ENCODE measurements around the gene TRAM2.

The TRAM2 gene

DNA sequence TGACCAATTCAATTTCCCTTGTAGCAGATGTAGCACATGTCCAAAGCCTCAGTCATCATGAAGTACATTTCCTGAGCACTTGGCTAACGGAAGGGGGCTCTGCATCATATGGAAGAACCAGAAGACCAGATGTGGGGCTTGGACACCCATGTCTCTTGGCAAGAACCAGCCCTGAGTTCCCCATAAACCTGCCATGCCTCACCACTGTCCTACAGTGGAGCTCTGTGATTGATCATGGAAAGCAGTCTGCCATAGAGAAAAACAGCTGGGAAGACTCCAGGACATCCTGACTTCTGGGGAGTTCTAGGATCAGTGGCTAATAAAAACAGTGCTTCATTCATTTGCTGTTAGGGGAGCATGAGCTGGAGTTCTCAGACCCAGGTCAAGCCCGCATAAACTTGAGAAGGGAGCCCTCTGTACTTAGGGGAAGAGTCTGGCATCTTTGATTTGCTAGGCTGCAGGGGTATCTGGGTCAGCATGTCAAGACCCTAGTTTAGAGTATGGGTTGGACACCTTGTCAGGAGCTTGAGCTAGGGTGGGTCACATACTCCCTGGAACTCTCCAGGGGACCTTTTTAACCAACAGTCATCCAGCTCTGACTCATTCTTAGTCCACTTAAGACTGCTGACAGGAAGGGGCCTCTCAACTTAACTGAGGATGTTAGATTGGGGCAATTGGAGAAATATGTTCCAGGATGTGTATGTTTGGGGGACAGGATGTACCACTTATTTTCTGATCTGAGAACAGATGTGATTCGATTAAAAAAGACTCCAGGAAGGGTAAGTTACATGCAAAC is 26.3 kb upstream of the TRAM2 start:
- Histone ChIP-seq H3K4me1 (ENCODE audit: insufficient read depth, low read length, severe bottlenecking) (peaks cover 51% of the 10 kb centered on the region), H3K36me3 (ENCODE audit: insufficient read depth, low read length) (no peaks in the 10 kb centered on the region), H3F3A (ENCODE audit: insufficient read depth, low read length) (no peaks in the 10 kb centered on the region), H3K9me3 (ENCODE audit: low read length) (no peaks in the 10 kb centered on the region), H3K9me2 (ENCODE audit: low read depth, low read length) (no peaks in the 10 kb centered on the region), H3K27me3 (ENCODE audit: insufficient read depth, low read length) (no peaks in the 10 kb centered on the region), H3K27ac (ENCODE audit: low read depth, low read length, poor library complexity, severe bottlenecking) (peak overlapping the region; percentile 13), H3K4me2 (ENCODE audit: low read length) (no peak overlapping the region), H3K79me2 (ENCODE audit: insufficient read depth, low read length) (no peaks in the 10 kb centered on the region), H2AFZ (ENCODE audit: low read length) (no peak overlapping the region), H3K4me3 (ENCODE audit: low read depth, low read length, poor library complexity, severe bottlenecking) (no peak overlapping the region), H3K9ac (ENCODE audit: low read length) (no peak overlapping the region), H4K20me1 (ENCODE audit: insufficient read depth, low read length) (no peaks in the 10 kb centered on the region)
- TF ChIP-seq, protein P1, sequence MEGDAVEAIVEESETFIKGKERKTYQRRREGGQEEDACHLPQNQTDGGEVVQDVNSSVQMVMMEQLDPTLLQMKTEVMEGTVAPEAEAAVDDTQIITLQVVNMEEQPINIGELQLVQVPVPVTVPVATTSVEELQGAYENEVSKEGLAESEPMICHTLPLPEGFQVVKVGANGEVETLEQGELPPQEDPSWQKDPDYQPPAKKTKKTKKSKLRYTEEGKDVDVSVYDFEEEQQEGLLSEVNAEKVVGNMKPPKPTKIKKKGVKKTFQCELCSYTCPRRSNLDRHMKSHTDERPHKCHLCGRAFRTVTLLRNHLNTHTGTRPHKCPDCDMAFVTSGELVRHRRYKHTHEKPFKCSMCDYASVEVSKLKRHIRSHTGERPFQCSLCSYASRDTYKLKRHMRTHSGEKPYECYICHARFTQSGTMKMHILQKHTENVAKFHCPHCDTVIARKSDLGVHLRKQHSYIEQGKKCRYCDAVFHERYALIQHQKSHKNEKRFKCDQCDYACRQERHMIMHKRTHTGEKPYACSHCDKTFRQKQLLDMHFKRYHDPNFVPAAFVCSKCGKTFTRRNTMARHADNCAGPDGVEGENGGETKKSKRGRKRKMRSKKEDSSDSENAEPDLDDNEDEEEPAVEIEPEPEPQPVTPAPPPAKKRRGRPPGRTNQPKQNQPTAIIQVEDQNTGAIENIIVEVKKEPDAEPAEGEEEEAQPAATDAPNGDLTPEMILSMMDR (IDR thresholded peaks at IDR 0.05; ENCODE audit: low read length) = no peak
- no peak for TF ChIP-seq EZH2 (IDR thresholded peaks at IDR 0.05; ENCODE audit: borderline replicate concordance, low read length)

DNA sequence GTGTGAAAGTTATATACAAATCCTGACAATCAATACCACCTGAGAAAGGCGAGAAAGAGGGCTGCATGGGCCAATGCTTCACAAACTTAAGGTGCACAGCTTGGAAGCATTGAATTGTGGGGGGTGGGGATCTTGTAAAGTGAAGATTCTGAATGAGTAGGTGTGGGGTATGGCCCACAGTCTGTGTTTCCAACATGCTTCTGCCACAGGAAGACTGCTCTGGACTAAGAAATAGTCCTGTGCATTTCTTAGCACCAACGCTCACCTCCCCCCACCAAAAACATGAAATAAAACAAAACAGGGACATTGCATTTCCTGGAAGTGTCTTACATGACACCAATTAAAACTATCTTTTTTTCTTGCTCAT is 21.9 kb upstream of the TRAM2 start:
- no peak overlapping the region for H2AFZ ChIP-seq (ENCODE audit: low read length)
- peak overlapping the region; percentile 6; the same call in 1 of the 2 replicates for H3K4me2 ChIP-seq (ENCODE audit: low read length)
- no peak overlapping the region for H3K4me3 ChIP-seq (ENCODE audit: low read depth, low read length, poor library complexity, severe bottlenecking)
- no peaks in the 10 kb centered on the region for H4K20me1 ChIP-seq (ENCODE audit: insufficient read depth, low read length)
- TF ChIP-seq, protein P1 (IDR thresholded peaks at IDR 0.05; ENCODE audit: low read length) = no peak
- no peak for TF ChIP-seq EZH2 (IDR thresholded peaks at IDR 0.05; ENCODE audit: borderline replicate concordance, low read length)
- no peaks in the 10 kb centered on the region for H3K9me3 ChIP-seq (ENCODE audit: low read length)
- H3K9ac ChIP-seq (ENCODE audit: low read length) = peak overlapping the region; percentile 39; the same call in 1 of the 2 replicates
- no peaks in the 10 kb centered on the region for H3K27me3 ChIP-seq (ENCODE audit: insufficient read depth, low read length)
- no peaks in the 10 kb centered on the region for H3K9me2 ChIP-seq (ENCODE audit: low read depth, low read length)
- H3K27ac ChIP-seq (ENCODE audit: low read depth, low read length, poor library complexity, severe bottlenecking) = peak overlapping the region; percentile 97
- H3K79me2 ChIP-seq (ENCODE audit: insufficient read depth, low read length) = no peaks in the 10 kb centered on the region
- no peaks in the 10 kb centered on the region for H3F3A ChIP-seq (ENCODE audit: insufficient read depth, low read length)
- peaks cover 78% of the 10 kb centered on the region for H3K4me1 ChIP-seq (ENCODE audit: insufficient read depth, low read length, severe bottlenecking)
- no peaks in the 10 kb centered on the region for H3K36me3 ChIP-seq (ENCODE audit: insufficient read depth, low read length)

DNA sequence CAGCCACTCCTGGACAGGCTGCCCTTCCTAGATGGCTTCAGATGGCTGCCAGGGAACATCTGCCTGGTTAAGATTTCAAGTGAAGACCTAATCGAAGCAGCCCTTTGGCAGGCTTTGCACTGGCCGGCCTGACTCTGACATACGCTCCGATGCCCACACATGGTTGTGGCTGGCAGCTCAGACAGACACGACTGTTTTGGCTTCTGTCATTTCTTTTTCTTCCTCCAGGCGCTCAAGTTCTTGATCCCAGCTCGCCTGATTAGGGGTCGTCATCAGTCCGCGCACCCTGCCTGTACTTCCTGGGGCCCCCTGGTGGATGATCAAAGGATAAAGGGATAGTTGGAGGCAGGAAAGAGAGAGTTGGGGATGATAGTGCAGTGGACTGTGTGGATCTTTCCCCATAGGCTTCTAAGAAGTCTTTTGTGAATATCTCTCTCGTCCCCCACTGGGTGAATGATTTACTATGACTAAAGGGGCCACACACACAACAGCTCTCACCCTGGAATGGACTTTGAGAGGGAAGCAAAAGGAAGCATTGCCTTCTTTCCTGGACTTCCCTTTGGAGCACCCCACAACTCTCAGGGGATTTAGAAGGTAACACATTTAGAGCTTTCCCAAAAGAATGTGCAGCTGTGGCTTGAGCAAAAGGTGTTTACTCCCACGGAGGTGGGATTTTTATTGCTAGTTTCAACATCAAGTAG is 21.4 kb upstream of the TRAM2 start:
- H3F3A ChIP-seq (ENCODE audit: insufficient read depth, low read length) = no peaks in the 10 kb centered on the region
- TF ChIP-seq EZH2 (IDR thresholded peaks at IDR 0.05; ENCODE audit: borderline replicate concordance, low read length) = no peak
- TF ChIP-seq, protein P1 (IDR thresholded peaks at IDR 0.05; ENCODE audit: low read length) = peak; percentile 54; the same call in 1 of the 2 replicates
- no peak overlapping the region for H2AFZ ChIP-seq (ENCODE audit: low read length)
- H3K4me2 ChIP-seq (ENCODE audit: low read length) = peak overlapping the region; percentile 6; the same call in 1 of the 2 replicates
- H3K9ac ChIP-seq (ENCODE audit: low read length) = peak overlapping the region; percentile 39; the same call in 1 of the 2 replicates
- H3K9me2 ChIP-seq (ENCODE audit: low read depth, low read length) = no peaks in the 10 kb centered on the region
- H4K20me1 ChIP-seq (ENCODE audit: insufficient read depth, low read length) = no peaks in the 10 kb centered on the region
- no peaks in the 10 kb centered on the region for H3K36me3 ChIP-seq (ENCODE audit: insufficient read depth, low read length)
- no peaks in the 10 kb centered on the region for H3K9me3 ChIP-seq (ENCODE audit: low read length)
- no peaks in the 10 kb centered on the region for H3K79me2 ChIP-seq (ENCODE audit: insufficient read depth, low read length)
- no peaks in the 10 kb centered on the region for H3K27me3 ChIP-seq (ENCODE audit: insufficient read depth, low read length)
- H3K4me1 ChIP-seq (ENCODE audit: insufficient read depth, low read length, severe bottlenecking) = peaks cover 78% of the 10 kb centered on the region
- peak overlapping the region; percentile 97 for H3K27ac ChIP-seq (ENCODE audit: low read depth, low read length, poor library complexity, severe bottlenecking)
- no peak overlapping the region for H3K4me3 ChIP-seq (ENCODE audit: low read depth, low read length, poor library complexity, severe bottlenecking)

All from OCI-LY1 (cell line).